Mesendoderm (in vitro differentiated cells): ENCODE measurements around the gene PPFIA2.
A peak's percentile ranks its signal among the peaks of the same experiment; 100 is the strongest.

ENCODE experiments used
- DNase-seq: peaks from one replicate; pipeline ENCODE4 v3.0.0; 2013
- H2AK5ac ChIP-seq: 2 replicates; pipeline ENCODE4 v1.6.1; 2013; ENCODE audit warnings: low read length, inconsistent platforms
- H2BK120ac ChIP-seq: 2 replicates; pipeline ENCODE4 v1.6.1; 2013; ENCODE audit warnings: low read depth, mild to moderate bottlenecking, low read length, moderate library complexity, mixed read lengths
- H2BK15ac ChIP-seq: replicated peaks from 2 replicates; pipeline ENCODE4 v1.6.1; 2013; ENCODE audit warnings: low read depth, mild to moderate bottlenecking, moderate library complexity
- H2BK5ac ChIP-seq: 2 replicates; pipeline ENCODE4 v1.6.1; 2013; ENCODE audit warnings: low read length, inconsistent platforms
- H3K18ac ChIP-seq: 2 replicates; pipeline ENCODE4 v1.6.1; 2013; ENCODE audit warnings: mild to moderate bottlenecking, low read length, mixed read lengths
- H3K23ac ChIP-seq: one replicate; pipeline ENCODE4 v1.6.1; 2013; ENCODE audit warnings: low read length
- H3K27ac ChIP-seq: 2 replicates; pipeline ENCODE4 v1.5.1; 2013; ENCODE audit warnings: low read depth, mild to moderate bottlenecking, inconsistent platforms, low read length, moderate library complexity
- H3K27me3 ChIP-seq: 2 replicates; pipeline ENCODE4 v1.6.1; 2013; ENCODE audit warnings: low read length, control low read depth, mild to moderate bottlenecking, inconsistent platforms; ENCODE audit not compliant: insufficient read depth, poor library complexity
- H3K36me3 ChIP-seq: 2 replicates; pipeline ENCODE4 v1.6.1; 2013; ENCODE audit warnings: low read length, inconsistent platforms; ENCODE audit not compliant: control insufficient read depth, insufficient read depth
- H3K4ac ChIP-seq: one replicate; pipeline ENCODE4 v1.6.1; 2013; ENCODE audit warnings: low read depth, mild to moderate bottlenecking, low read length, moderate library complexity
- H3K4me1 ChIP-seq: 2 replicates; pipeline ENCODE4 v1.6.1; 2013; ENCODE audit warnings: low read depth, low read length, inconsistent platforms; ENCODE audit not compliant: control insufficient read depth
- H3K4me2 ChIP-seq: 2 replicates; pipeline ENCODE4 v1.6.1; 2013; ENCODE audit warnings: low read length
- H3K4me3 ChIP-seq: 2 replicates; pipeline ENCODE4 v1.5.1; 2013; ENCODE audit warnings: mild to moderate bottlenecking, low read length
- H3K56ac ChIP-seq: one replicate; pipeline ENCODE4 v1.6.1; 2013; ENCODE audit warnings: low read length
- H3K79me1 ChIP-seq: 2 replicates; pipeline ENCODE4 v1.6.1; 2013; ENCODE audit warnings: low read length, inconsistent platforms
- H3K79me2 ChIP-seq: 2 replicates; pipeline ENCODE4 v1.6.1; 2013; ENCODE audit warnings: mild to moderate bottlenecking, low read length; ENCODE audit not compliant: control insufficient read depth, insufficient read depth
- H3K9ac ChIP-seq: 2 replicates; pipeline ENCODE4 v1.6.1; 2013; ENCODE audit warnings: low read length, inconsistent platforms
- H4K5ac ChIP-seq: one replicate; pipeline ENCODE4 v1.6.1; 2013; ENCODE audit warnings: low read length
- H4K8ac ChIP-seq: one replicate; pipeline ENCODE4 v1.6.1; 2013; ENCODE audit warnings: low read depth, mild to moderate bottlenecking, control low read depth, low read length, moderate library complexity
- WGBS: extraction: QIAGEN DNeasy Blood & Tissue Kit; methylation state at CpG from one replicate; pipeline ENCODE4 v1.1.7; 2013; ENCODE audit warnings: low lambda C conversion rate, missing lambda C conversion rate; ENCODE audit not compliant: insufficient coverage; ENCODE audit errors: extremely low coverage; 5-methylcytosine and 5-hydroxymethylcytosine counted together

The PPFIA2 gene

GRCh38 chr12:81270385-81270784 is 488.8 kb downstream of the PPFIA2 start:
- Histone ChIP-seq H3K79me1 (no peaks in the 10 kb centered on the region), H3K79me2 (no peaks in the 10 kb centered on the region), H2BK5ac (no peak overlapping the region), H2BK120ac (no peak overlapping the region), H2AK5ac (no peak overlapping the region), H3K27me3 (no peaks in the 10 kb centered on the region), H3K23ac (no peak overlapping the region), H2BK15ac (no peak overlapping the region), H3K36me3 (no peaks in the 10 kb centered on the region), H3K4me1 (no peaks in the 10 kb centered on the region), H3K18ac (no peak overlapping the region), H4K8ac (no peak overlapping the region), H4K5ac (no peak overlapping the region), H3K56ac (no peak overlapping the region), H3K27ac (no peak overlapping the region), H3K4me3 (no peak overlapping the region), H3K4ac (no peak overlapping the region), H3K4me2 (no peak overlapping the region), H3K9ac (no peak overlapping the region)
- no CpG with 5 or more reads among the region's 5 CpGs for WGBS
- no peak for DNase-seq

- H3K4me2 ChIP-seq = no peak overlapping the region
Observed at GRCh38 chr12:81263072-81263471, 496.1 kb downstream of the PPFIA2 start.

GRCh38 chr12:81261508-81262207 is 497.5 kb downstream of the PPFIA2 start:
- no peak overlapping the region for H3K4ac ChIP-seq
- H2AK5ac ChIP-seq = no peak overlapping the region
- H3K18ac ChIP-seq = no peak overlapping the region
- H3K9ac ChIP-seq = no peak overlapping the region
- no peaks in the 10 kb centered on the region for H3K27me3 ChIP-seq
- H3K23ac ChIP-seq = no peak overlapping the region
- DNase-seq = peak; percentile 37
- no peak overlapping the region for H2BK5ac ChIP-seq
- no peaks in the 10 kb centered on the region for H3K79me1 ChIP-seq
- no peaks in the 10 kb centered on the region for H3K79me2 ChIP-seq
- H3K4me3 ChIP-seq = no peak overlapping the region
- no peak overlapping the region for H2BK15ac ChIP-seq
- WGBS = no CpG with 5 or more reads among the region's 4 CpGs
- no peaks in the 10 kb centered on the region for H3K4me1 ChIP-seq
- H3K56ac ChIP-seq = no peak overlapping the region
- no peak overlapping the region for H2BK120ac ChIP-seq
- no peak overlapping the region for H3K27ac ChIP-seq
- H4K8ac ChIP-seq = no peak overlapping the region
- H4K5ac ChIP-seq = no peak overlapping the region
- H3K4me2 ChIP-seq = no peak overlapping the region
- H3K36me3 ChIP-seq = no peaks in the 10 kb centered on the region

More at GRCh38 chr12:81263072-81263471, 496.1 kb downstream of the PPFIA2 start:
- H3K56ac ChIP-seq = no peak overlapping the region
- no peak for DNase-seq
- no peak overlapping the region for H2BK120ac ChIP-seq
- no peak overlapping the region for H3K4me3 ChIP-seq
- H3K27ac ChIP-seq = no peak overlapping the region
- H3K18ac ChIP-seq = no peak overlapping the region
- H2AK5ac ChIP-seq = no peak overlapping the region
- H4K8ac ChIP-seq = no peak overlapping the region
- H2BK15ac ChIP-seq = no peak overlapping the region
- no peak overlapping the region for H4K5ac ChIP-seq
- no peak overlapping the region for H3K23ac ChIP-seq
- H3K79me2 ChIP-seq = no peaks in the 10 kb centered on the region
- WGBS = no CpG with 5 or more reads among the region's 2 CpGs
- no peaks in the 10 kb centered on the region for H3K4me1 ChIP-seq
- no peak overlapping the region for H2BK5ac ChIP-seq
- no peak overlapping the region for H3K4ac ChIP-seq
- H3K9ac ChIP-seq = no peak overlapping the region
- no peaks in the 10 kb centered on the region for H3K36me3 ChIP-seq
- H3K27me3 ChIP-seq = no peaks in the 10 kb centered on the region
- no peaks in the 10 kb centered on the region for H3K79me1 ChIP-seq

- no peaks in the 10 kb centered on the region for H3K79me1 ChIP-seq
- no CpG with 5 or more reads among the region's 4 CpGs for WGBS
Observed at GRCh38 chr12:81259360-81259759, 499.8 kb downstream of the PPFIA2 start.

GRCh38 chr12:81257947-81258551 is 501.1 kb downstream of the PPFIA2 start:
- no peaks in the 10 kb centered on the region for H3K79me1 ChIP-seq
- H3K56ac ChIP-seq = no peak overlapping the region
- no peak overlapping the region for H3K23ac ChIP-seq
- H2AK5ac ChIP-seq = no peak overlapping the region
- H2BK15ac ChIP-seq = no peak overlapping the region
- H2BK5ac ChIP-seq = no peak overlapping the region
- no peak overlapping the region for H3K4ac ChIP-seq
- H3K27ac ChIP-seq = no peak overlapping the region
- H4K5ac ChIP-seq = no peak overlapping the region
- 100% methylated on average over 1 of the region's 4 CpGs for WGBS
- no peak overlapping the region for H3K4me3 ChIP-seq
- peak; percentile 70 for DNase-seq
- H3K4me1 ChIP-seq = no peaks in the 10 kb centered on the region
- no peak overlapping the region for H2BK120ac ChIP-seq
- no peak overlapping the region for H4K8ac ChIP-seq
- no peaks in the 10 kb centered on the region for H3K27me3 ChIP-seq
- H3K4me2 ChIP-seq = no peak overlapping the region
- no peak overlapping the region for H3K18ac ChIP-seq
- no peaks in the 10 kb centered on the region for H3K79me2 ChIP-seq
- no peak overlapping the region for H3K9ac ChIP-seq
- H3K36me3 ChIP-seq = no peaks in the 10 kb centered on the region

More at GRCh38 chr12:81259360-81259759, 499.8 kb downstream of the PPFIA2 start:
- Histone ChIP-seq H3K27ac (no peak overlapping the region), H3K36me3 (no peaks in the 10 kb centered on the region), H3K4me1 (no peaks in the 10 kb centered on the region), H2BK120ac (no peak overlapping the region), H4K8ac (no peak overlapping the region), H3K56ac (no peak overlapping the region), H3K4ac (no peak overlapping the region), H2AK5ac (no peak overlapping the region), H3K79me2 (no peaks in the 10 kb centered on the region), H3K4me3 (no peak overlapping the region), H3K18ac (no peak overlapping the region), H4K5ac (no peak overlapping the region), H3K4me2 (no peak overlapping the region), H3K23ac (no peak overlapping the region), H2BK5ac (no peak overlapping the region), H3K9ac (no peak overlapping the region), H2BK15ac (no peak overlapping the region), H3K27me3 (no peaks in the 10 kb centered on the region)
- DNase-seq = no peak
